Neural progenitor cell (in vitro differentiated cells): Measurements from ENCODE around the gene MT2A. TPM values are rescaled to one million over a fixed set of nuclear protein-coding genes. Genes with fewer than 3 reads are reported as not detected.

ENCODE experiments used
- DNase-seq: peaks from one replicate; pipeline ENCODE4 v3.0.0-alpha.2; 2016; ENCODE audit warnings: low spot score
- H2AFZ ChIP-seq: fragments of 200-600 bp; sonication (generic); replicated peaks from 2 replicates; pipeline ENCODE4 v1.6.1; 2016; ENCODE audit warnings: antibody characterized with exemption
- H3F3A ChIP-seq: fragments of 200-600 bp; sonication (generic); 2 replicates; pipeline ENCODE4 v1.6.1; 2016; ENCODE audit warnings: antibody characterized with exemption, low read depth
- H3K27ac ChIP-seq: fragments of 200-600 bp; sonication (generic); 2 replicates; pipeline ENCODE4 v1.5.1; 2016; ENCODE audit warnings: mild to moderate bottlenecking
- H3K27me3 ChIP-seq: fragments of 200-600 bp; sonication (generic); 2 replicates; pipeline ENCODE4 v1.6.1; 2016; ENCODE audit warnings: mild to moderate bottlenecking, moderate library complexity
- H3K36me3 ChIP-seq: fragments of 200-600 bp; sonication (generic); 2 replicates; pipeline ENCODE4 v1.5.1; 2016
- H3K4me1 ChIP-seq: fragments of 200-600 bp; sonication (generic); 2 replicates; pipeline ENCODE4 v1.6.1; 2016; ENCODE audit warnings: mixed run types
- H3K4me2 ChIP-seq: fragments of 200-600 bp; sonication (generic); 2 replicates; pipeline ENCODE4 v1.6.1; 2016
- H3K4me3 ChIP-seq: fragments of 200-600 bp; sonication (generic); 2 replicates; pipeline ENCODE4 v1.5.1; 2016
- H3K79me2 ChIP-seq: fragments of 200-600 bp; sonication (generic); 2 replicates; pipeline ENCODE4 v1.6.1; 2016; ENCODE audit warnings: low read depth
- H3K9ac ChIP-seq: fragments of 200-600 bp; sonication (generic); 2 replicates; pipeline ENCODE4 v1.6.1; 2016
- H3K9me3 ChIP-seq: fragments of 200-600 bp; sonication (generic); 2 replicates; pipeline ENCODE4 v1.5.1; 2016; ENCODE audit warnings: low read depth
- H4K20me1 ChIP-seq: fragments of 200-600 bp; sonication (generic); 2 replicates; pipeline ENCODE4 v1.6.1; 2016; ENCODE audit warnings: low read depth
- H3K27ac Mint-ChIP-seq: 3 replicates; pipeline ENCODE4 v1.8.0; 2021; ENCODE audit warnings: mixed read lengths
- H3K27me3 Mint-ChIP-seq: 2 replicates; pipeline ENCODE4 v1.8.0; 2022; ENCODE audit warnings: low read depth, mild to moderate bottlenecking, inconsistent platforms, moderate library complexity, mixed read lengths; ENCODE audit not compliant: insufficient read depth
- H3K36me3 Mint-ChIP-seq: 3 replicates; pipeline ENCODE4 v1.8.0; 2021; ENCODE audit warnings: mixed read lengths
- H3K4me1 Mint-ChIP-seq: 3 replicates; pipeline ENCODE4 v1.8.0; 2021; ENCODE audit warnings: mixed read lengths
- H3K4me3 Mint-ChIP-seq: 3 replicates; pipeline ENCODE4 v1.8.0; 2021; ENCODE audit warnings: mild to moderate bottlenecking, moderate library complexity, mixed read lengths
- H3K9me3 Mint-ChIP-seq: 3 replicates; pipeline ENCODE4 v1.8.0; 2020; ENCODE audit warnings: mixed read lengths
- CTCF ChIP-seq: fragments of 200-600 bp; sonication (generic); IDR thresholded peaks from 2 replicates; pipeline ENCODE4 v1.5.1; 2017; ENCODE audit warnings: antibody characterized with exemption, mild to moderate bottlenecking
- EZH2 ChIP-seq: fragments of 200-600 bp; sonication (generic); IDR thresholded peaks from 2 replicates; pipeline ENCODE4 v1.6.1; 2017; ENCODE audit warnings: antibody characterized with exemption, mild to moderate bottlenecking, moderate library complexity
- EZH2phosphoT487 ChIP-seq: fragments of 200-600 bp; sonication (generic); IDR thresholded peaks from 2 replicates; pipeline ENCODE4 v1.6.1; 2017; ENCODE audit warnings: antibody characterized with exemption
- total RNA-seq: library from RNA; depleted of rRNA; stranded (reverse); fragments of >200 nt; gene quantifications from 2 replicates; pipeline ENCODE4 v1.2.3, GENCODE V29; 2015; ENCODE audit warnings: low replicate concordance

Gene MT2A
- total RNA-seq, 1 donor from 2014 or later: not detected

- H3K9ac ChIP-seq: no peak overlapping the region
- Mint-ChIP-seq H3K4me3 (no peak overlapping the region), H3K36me3 (no peaks in the 10 kb centered on the region), H3K4me1 (peaks cover 14% of the 10 kb centered on the region), H3K27ac (no peak overlapping the region), H3K27me3 (peaks cover 68% of the 10 kb centered on the region), H3K9me3 (no peaks in the 10 kb centered on the region)
- no peaks in the 10 kb centered on the region for H3K36me3 ChIP-seq
- H3K4me1 ChIP-seq: no peaks in the 10 kb centered on the region
- no peak overlapping the region for H2AFZ ChIP-seq
- TF ChIP-seq EZH2phosphoT487 (no peak), CTCF (no peak)
- no peak overlapping the region for H3K4me3 ChIP-seq
- DNase-seq: no peak
- H3K4me2 ChIP-seq: no peak overlapping the region
- H3K79me2 ChIP-seq: no peaks in the 10 kb centered on the region
- H3F3A ChIP-seq: peaks cover 6% of the 10 kb centered on the region
- no peak overlapping the region for H3K27ac ChIP-seq
- H3K27me3 ChIP-seq: peaks cover 100% of the 10 kb centered on the region
- H3K9me3 ChIP-seq: no peaks in the 10 kb centered on the region
- peaks cover 40% of the 10 kb centered on the region for H4K20me1 ChIP-seq
These were observed 18.3 kb downstream of the MT2A start for GRCh38 chr16:56626685-56627084.

- Mint-ChIP-seq H3K36me3 (no peaks in the 10 kb centered on the region), H3K9me3 (no peaks in the 10 kb centered on the region), H3K27ac (no peak overlapping the region), H3K27me3 (peaks cover 80% of the 10 kb centered on the region), H3K4me3 (no peak overlapping the region), H3K4me1 (peaks cover 19% of the 10 kb centered on the region)
- no peak overlapping the region for H3K4me3 ChIP-seq
- no peaks in the 10 kb centered on the region for H3K9me3 ChIP-seq
- DNase-seq: no peak
- H4K20me1 ChIP-seq: peaks cover 52% of the 10 kb centered on the region
- no peak overlapping the region for H3K9ac ChIP-seq
- no peak overlapping the region for H3K4me2 ChIP-seq
- no peaks in the 10 kb centered on the region for H3K79me2 ChIP-seq
- H2AFZ ChIP-seq: no peak overlapping the region
- no peak for TF ChIP-seq CTCF
- H3K27me3 ChIP-seq: peaks cover 100% of the 10 kb centered on the region
- no peak overlapping the region for H3K27ac ChIP-seq
- H3F3A ChIP-seq: peaks cover 6% of the 10 kb centered on the region
- H3K4me1 ChIP-seq: peaks cover 9% of the 10 kb centered on the region
- no peaks in the 10 kb centered on the region for H3K36me3 ChIP-seq
These were observed 20.3 kb downstream of the MT2A start for GRCh38 chr16:56628486-56629350.

GRCh38 chr16:56629531-56629930 lies 21.1 kb downstream of the MT2A start:
- peaks cover 19% of the 10 kb centered on the region for H3K4me1 Mint-ChIP-seq
- H3F3A ChIP-seq: peaks cover 6% of the 10 kb centered on the region
- H3K9me3 ChIP-seq: no peaks in the 10 kb centered on the region
- no peaks in the 10 kb centered on the region for H3K79me2 ChIP-seq
- DNase-seq: no peak
- no peaks in the 10 kb centered on the region for H3K36me3 ChIP-seq
- no peak overlapping the region for H3K4me3 ChIP-seq
- peaks cover 100% of the 10 kb centered on the region for H3K27me3 ChIP-seq
- H2AFZ ChIP-seq: no peak overlapping the region
- TF ChIP-seq CTCF: no peak
- no peak for TF ChIP-seq EZH2
- no peak for TF ChIP-seq EZH2phosphoT487
- H3K4me1 ChIP-seq: peaks cover 9% of the 10 kb centered on the region
- no peak overlapping the region for H3K27ac ChIP-seq
- H3K27me3 Mint-ChIP-seq: peaks cover 85% of the 10 kb centered on the region
- H3K4me2 ChIP-seq: no peak overlapping the region
- H4K20me1 ChIP-seq: peaks cover 61% of the 10 kb centered on the region
- no peak overlapping the region for H3K4me3 Mint-ChIP-seq
- H3K36me3 Mint-ChIP-seq: no peaks in the 10 kb centered on the region
- no peaks in the 10 kb centered on the region for H3K9me3 Mint-ChIP-seq
- no peak overlapping the region for H3K27ac Mint-ChIP-seq
- H3K9ac ChIP-seq: no peak overlapping the region
